KMS-11 (cell line): Measurements from ENCODE around the gene C3orf22.

Experiments used
- H2AFZ ChIP-seq: fragments of 200-600 bp; sonication (generic); 2 replicates; pipeline ENCODE4 v1.6.1; 2016; ENCODE audit warnings: antibody characterized with exemption, mixed run types, low read depth
- H3K27ac ChIP-seq: fragments of 200-600 bp; sonication (generic); 2 replicates; pipeline ENCODE4 v1.6.1; 2016; ENCODE audit warnings: mild to moderate bottlenecking, mixed run types
- H3K27me3 ChIP-seq: fragments of 200-600 bp; sonication (generic); 2 replicates; pipeline ENCODE4 v1.6.1; 2017; ENCODE audit warnings: mild to moderate bottlenecking, low read depth, mixed run types, moderate library complexity; ENCODE audit not compliant: insufficient read depth
- H3K36me3 ChIP-seq: fragments of 200-600 bp; sonication (generic); 2 replicates; pipeline ENCODE4 v1.6.1; 2017; ENCODE audit warnings: mild to moderate bottlenecking, mixed run types; ENCODE audit not compliant: insufficient read depth
- H3K4me1 ChIP-seq: fragments of 200-600 bp; sonication (generic); 2 replicates; pipeline ENCODE4 v1.6.1; 2016; ENCODE audit warnings: mild to moderate bottlenecking, low read depth, mixed run types; ENCODE audit not compliant: poor library complexity, severe bottlenecking
- H3K4me2 ChIP-seq: fragments of 200-600 bp; sonication (generic); 2 replicates; pipeline ENCODE4 v1.7.0; 2016; ENCODE audit warnings: mild to moderate bottlenecking, mixed run types
- H3K4me3 ChIP-seq: fragments of 200-600 bp; sonication (generic); IDR thresholded peaks from 2 replicates; pipeline ENCODE4 v1.6.1; 2017; ENCODE audit warnings: low read depth, low read length, mixed read lengths; ENCODE audit not compliant: insufficient read depth
- H3K79me2 ChIP-seq: fragments of 200-600 bp; sonication (generic); 2 replicates; pipeline ENCODE4 v1.6.1; 2016; ENCODE audit warnings: low read depth, mixed run types; ENCODE audit not compliant: insufficient read depth
- H3K9ac ChIP-seq: fragments of 200-600 bp; sonication (generic); 2 replicates; pipeline ENCODE4 v1.6.1; 2016; ENCODE audit warnings: mild to moderate bottlenecking, mixed run types
- H4K20me1 ChIP-seq: fragments of 200-600 bp; sonication (generic); 2 replicates; pipeline ENCODE4 v1.6.1; 2016; ENCODE audit warnings: mild to moderate bottlenecking, mixed run types; ENCODE audit not compliant: insufficient read depth
- TF ChIP-seq, protein P1 (sequence below): fragments of 200-600 bp; sonication (generic); conservative IDR thresholded peaks from 2 replicates; pipeline ENCODE4 v1.6.1; 2017; ENCODE audit warnings: low read depth, mild to moderate bottlenecking, antibody characterized with exemption, low read length, moderate library complexity, mixed read lengths

The C3orf22 gene

DNA sequence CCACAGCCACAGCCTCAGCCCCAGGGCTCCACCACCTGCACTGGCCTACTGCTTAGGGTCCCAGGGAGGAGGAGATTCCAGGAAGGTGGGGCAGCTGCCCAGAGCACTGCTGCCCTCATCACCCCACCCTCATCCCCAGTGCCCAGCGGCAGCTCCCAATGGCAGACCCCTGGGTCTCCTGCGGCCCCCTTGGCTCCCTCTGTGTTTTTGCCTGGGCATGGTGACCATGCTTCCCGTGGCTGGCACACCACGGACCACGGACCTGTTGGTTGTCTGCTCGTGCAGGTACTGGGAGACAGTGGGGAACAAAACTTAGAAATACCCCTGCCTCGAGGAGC is 32.1 kb downstream of the C3orf22 start:
- Histone ChIP-seq H3K27me3 (no peaks in the 10 kb centered on the region), H2AFZ (no peak overlapping the region), H3K79me2 (no peaks in the 10 kb centered on the region), H3K9ac (no peak overlapping the region), H3K36me3 (no peaks in the 10 kb centered on the region), H4K20me1 (no peaks in the 10 kb centered on the region), H3K4me2 (no peak overlapping the region), H3K27ac (no peak overlapping the region), H3K4me1 (no peaks in the 10 kb centered on the region), H3K4me3 (no peak overlapping the region)
- TF ChIP-seq, protein P1, sequence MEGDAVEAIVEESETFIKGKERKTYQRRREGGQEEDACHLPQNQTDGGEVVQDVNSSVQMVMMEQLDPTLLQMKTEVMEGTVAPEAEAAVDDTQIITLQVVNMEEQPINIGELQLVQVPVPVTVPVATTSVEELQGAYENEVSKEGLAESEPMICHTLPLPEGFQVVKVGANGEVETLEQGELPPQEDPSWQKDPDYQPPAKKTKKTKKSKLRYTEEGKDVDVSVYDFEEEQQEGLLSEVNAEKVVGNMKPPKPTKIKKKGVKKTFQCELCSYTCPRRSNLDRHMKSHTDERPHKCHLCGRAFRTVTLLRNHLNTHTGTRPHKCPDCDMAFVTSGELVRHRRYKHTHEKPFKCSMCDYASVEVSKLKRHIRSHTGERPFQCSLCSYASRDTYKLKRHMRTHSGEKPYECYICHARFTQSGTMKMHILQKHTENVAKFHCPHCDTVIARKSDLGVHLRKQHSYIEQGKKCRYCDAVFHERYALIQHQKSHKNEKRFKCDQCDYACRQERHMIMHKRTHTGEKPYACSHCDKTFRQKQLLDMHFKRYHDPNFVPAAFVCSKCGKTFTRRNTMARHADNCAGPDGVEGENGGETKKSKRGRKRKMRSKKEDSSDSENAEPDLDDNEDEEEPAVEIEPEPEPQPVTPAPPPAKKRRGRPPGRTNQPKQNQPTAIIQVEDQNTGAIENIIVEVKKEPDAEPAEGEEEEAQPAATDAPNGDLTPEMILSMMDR: no peak

DNA sequence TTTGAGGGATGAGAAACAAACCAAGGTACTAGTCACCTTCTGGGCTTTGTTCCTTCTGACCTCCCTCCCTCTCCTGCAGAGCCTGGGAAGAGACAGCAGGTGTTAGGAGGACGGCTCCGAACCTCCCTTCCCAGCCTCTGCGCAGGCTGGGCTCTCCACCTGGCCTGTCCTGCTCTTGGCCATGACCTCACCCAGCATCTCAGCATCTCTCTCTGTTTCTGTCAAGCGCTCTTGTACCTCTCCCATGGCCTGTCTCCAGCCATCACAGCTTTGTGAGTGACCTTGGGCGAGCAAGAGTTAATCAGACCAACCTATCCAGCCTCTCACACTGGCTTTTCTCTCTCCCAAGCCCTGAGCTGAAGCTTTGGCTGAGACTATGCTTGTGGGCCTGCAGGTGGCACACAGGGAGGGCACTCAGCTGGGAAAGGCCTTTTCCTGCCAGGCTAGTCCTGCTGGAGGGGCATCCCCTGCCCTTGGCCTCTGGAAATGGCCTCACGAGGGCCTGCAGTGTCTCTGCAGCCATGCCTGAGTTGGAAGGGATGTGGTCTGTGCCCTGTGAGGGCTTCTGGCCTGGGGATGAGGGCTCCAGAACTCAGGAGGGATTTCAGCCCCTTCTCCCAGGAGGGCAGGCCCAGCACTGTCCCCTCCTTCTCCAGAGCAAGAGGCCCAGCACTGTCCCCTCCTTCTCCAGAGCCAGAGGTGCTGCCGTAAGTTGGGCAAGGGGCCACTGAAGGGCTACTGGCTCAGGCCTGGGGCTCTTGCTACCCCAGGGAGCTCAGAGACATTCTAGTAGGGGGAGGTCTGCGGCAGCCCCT is 32.7 kb downstream of the C3orf22 start:
- TF ChIP-seq, protein P1: no peak
- no peaks in the 10 kb centered on the region for H3K4me1 ChIP-seq
- H3K4me2 ChIP-seq: no peak overlapping the region
- H3K4me3 ChIP-seq: no peak overlapping the region
- no peaks in the 10 kb centered on the region for H3K79me2 ChIP-seq
- H3K36me3 ChIP-seq: no peaks in the 10 kb centered on the region
- H3K27me3 ChIP-seq: no peaks in the 10 kb centered on the region
- H2AFZ ChIP-seq: no peak overlapping the region
- no peaks in the 10 kb centered on the region for H4K20me1 ChIP-seq
- no peak overlapping the region for H3K9ac ChIP-seq
- no peak overlapping the region for H3K27ac ChIP-seq

DNA sequence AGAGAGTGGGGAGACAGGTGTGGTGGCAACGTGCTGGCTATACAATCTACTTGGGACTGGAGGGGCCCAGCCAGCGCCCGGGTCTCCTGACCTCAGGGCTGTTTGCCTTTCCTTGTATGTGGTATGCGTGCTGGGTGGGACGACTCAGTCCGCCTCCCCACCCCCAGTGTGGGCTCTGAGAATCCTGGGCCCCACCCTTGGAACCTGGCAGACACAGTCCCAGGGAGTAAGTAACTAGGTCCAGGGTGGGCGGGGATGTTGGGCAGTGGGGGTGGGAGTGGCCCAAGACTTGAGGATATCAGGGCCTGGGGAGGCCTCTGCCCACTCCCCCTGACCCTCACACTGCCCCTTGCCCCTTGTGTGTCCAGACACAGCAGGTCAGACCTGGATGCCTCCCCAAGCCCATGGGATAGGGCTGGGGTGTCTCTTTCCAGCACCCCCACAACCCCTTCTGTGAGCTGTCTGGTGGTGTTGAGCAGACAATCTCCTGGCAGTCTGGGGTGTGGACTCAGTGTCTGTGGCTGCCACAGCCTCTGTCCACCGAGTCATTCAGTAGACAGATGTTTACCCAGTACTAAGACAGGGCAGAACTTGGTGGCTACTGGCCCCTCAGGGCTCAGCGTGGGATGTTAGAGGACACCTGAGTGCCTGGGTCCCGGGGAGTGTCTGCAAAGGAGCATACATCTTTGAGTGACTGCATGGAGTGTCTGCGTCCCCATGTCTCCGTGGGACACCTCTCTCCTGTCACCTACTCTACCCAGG is 33.5 kb downstream of the C3orf22 start:
- Histone ChIP-seq H4K20me1 (no peaks in the 10 kb centered on the region), H3K4me1 (no peaks in the 10 kb centered on the region), H3K36me3 (no peaks in the 10 kb centered on the region), H3K27ac (no peak overlapping the region), H3K4me3 (no peak overlapping the region), H3K9ac (no peak overlapping the region), H2AFZ (no peak overlapping the region), H3K79me2 (no peaks in the 10 kb centered on the region), H3K27me3 (0 out of 2 replicates have a peak, but pooled peaks cover 2% of the 10 kb centered on the region), H3K4me2 (no peak overlapping the region)
- TF ChIP-seq, protein P1: no peak

DNA sequence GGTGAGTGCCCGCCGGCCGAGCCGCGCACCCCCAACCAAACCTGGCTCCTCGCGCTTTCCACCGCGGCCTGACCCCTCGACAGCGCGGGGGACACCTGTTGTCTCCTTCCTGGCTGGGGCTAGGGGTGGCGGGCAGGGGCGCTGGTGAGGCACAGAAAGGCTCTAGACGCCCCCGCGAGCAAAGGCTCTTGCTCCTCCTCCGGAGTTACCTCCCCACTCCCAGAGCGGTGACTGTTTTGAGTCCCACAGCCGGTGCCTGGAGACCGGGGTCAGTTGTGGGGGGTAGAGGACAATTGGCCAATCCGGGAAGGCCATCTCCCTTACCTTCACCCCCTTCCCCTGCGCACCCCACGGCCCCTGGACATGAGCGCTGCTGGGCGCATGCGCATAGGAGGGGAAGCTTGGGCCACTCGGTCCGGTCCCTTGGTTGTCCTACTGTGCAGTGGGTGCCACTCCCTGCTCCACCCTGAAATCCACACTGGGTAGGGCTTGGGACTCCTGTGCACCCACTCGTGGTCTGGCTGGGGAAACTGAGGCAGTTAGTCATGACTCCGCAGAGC is 34.2 kb downstream of the C3orf22 start:
- H3K4me3 ChIP-seq: no peak overlapping the region
- no peaks in the 10 kb centered on the region for H3K79me2 ChIP-seq
- H2AFZ ChIP-seq: no peak overlapping the region
- no peak overlapping the region for H3K4me2 ChIP-seq
- no peak overlapping the region for H3K27ac ChIP-seq
- no peak overlapping the region for H3K9ac ChIP-seq
- H3K36me3 ChIP-seq: no peaks in the 10 kb centered on the region
- H3K27me3 ChIP-seq: 0 out of 2 replicates have a peak, but pooled peaks cover 2% of the 10 kb centered on the region
- TF ChIP-seq, protein P1: no peak
- H4K20me1 ChIP-seq: no peaks in the 10 kb centered on the region
- no peaks in the 10 kb centered on the region for H3K4me1 ChIP-seq
